ENCODE results near the gene SHISAL1. TPM values are rescaled to one million over a fixed set of nuclear protein-coding genes. Genes with fewer than 3 reads are reported as not detected.
A peak's percentile ranks its signal among the peaks of the same experiment; 100 is the strongest.

SHISAL1 gene
- polyA plus RNA-seq (2011; rRNA removed) (2.3 and 2.4 TPM in 2 replicates), polyA minus RNA-seq (2011; rRNA and poly(A)+ RNA removed) (3.3 and 3.7 TPM in 2 replicates)

DNA sequence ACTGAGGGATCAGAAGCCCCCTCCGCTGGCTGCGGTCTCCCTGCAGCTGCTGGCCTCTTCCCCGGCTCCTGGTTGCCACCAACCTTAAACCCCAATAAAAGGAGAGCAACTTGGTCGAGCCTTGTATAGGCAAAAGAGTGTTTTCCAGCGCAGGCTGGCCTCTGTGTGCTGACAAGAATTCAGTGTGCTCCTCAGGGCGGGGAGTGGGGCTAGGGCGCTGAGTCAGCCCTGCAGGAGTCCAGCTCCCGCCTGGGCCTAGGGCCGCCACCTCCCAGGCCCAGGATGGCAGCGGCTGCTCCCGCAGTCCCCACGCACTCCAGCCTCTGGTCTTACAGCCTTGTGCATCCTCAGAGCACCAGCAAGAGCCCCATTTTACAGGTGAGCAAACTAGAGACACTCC is at the start of gene SHISAL1:
Gene SHISAL1 (minus strand): TSS at position 186 of the 400 bp plus-strand sequence. CDS start 12,006 bp downstream, outside the sequence.
- ChIA-PET CTCF (no interaction called here), POLR2A (no interaction called here)
- TF ChIP-seq, protein P1, sequence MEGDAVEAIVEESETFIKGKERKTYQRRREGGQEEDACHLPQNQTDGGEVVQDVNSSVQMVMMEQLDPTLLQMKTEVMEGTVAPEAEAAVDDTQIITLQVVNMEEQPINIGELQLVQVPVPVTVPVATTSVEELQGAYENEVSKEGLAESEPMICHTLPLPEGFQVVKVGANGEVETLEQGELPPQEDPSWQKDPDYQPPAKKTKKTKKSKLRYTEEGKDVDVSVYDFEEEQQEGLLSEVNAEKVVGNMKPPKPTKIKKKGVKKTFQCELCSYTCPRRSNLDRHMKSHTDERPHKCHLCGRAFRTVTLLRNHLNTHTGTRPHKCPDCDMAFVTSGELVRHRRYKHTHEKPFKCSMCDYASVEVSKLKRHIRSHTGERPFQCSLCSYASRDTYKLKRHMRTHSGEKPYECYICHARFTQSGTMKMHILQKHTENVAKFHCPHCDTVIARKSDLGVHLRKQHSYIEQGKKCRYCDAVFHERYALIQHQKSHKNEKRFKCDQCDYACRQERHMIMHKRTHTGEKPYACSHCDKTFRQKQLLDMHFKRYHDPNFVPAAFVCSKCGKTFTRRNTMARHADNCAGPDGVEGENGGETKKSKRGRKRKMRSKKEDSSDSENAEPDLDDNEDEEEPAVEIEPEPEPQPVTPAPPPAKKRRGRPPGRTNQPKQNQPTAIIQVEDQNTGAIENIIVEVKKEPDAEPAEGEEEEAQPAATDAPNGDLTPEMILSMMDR (IDR thresholded peaks at IDR 0.05; ENCODE audit: low read depth, low read length) = no peak
- DNase-seq (ENCODE audit: low read depth, low spot score) = no peak
- no peak within 1 kb of the TSS for H3K27ac ChIP-seq (ENCODE audit: low read depth, low read length)
- H3K27me3 ChIP-seq (ENCODE audit: control insufficient read depth, insufficient read depth, low read length) = no peaks in the 10 kb centered on the region
- H3K9me3 ChIP-seq (ENCODE audit: control insufficient read depth, insufficient read depth, low read length) = no peaks in the 10 kb centered on the region; the same call in 1 of the 2 replicates
- no peak within 1 kb of the TSS for H3K4me3 ChIP-seq (ENCODE audit: low read depth, low read length)

DNA sequence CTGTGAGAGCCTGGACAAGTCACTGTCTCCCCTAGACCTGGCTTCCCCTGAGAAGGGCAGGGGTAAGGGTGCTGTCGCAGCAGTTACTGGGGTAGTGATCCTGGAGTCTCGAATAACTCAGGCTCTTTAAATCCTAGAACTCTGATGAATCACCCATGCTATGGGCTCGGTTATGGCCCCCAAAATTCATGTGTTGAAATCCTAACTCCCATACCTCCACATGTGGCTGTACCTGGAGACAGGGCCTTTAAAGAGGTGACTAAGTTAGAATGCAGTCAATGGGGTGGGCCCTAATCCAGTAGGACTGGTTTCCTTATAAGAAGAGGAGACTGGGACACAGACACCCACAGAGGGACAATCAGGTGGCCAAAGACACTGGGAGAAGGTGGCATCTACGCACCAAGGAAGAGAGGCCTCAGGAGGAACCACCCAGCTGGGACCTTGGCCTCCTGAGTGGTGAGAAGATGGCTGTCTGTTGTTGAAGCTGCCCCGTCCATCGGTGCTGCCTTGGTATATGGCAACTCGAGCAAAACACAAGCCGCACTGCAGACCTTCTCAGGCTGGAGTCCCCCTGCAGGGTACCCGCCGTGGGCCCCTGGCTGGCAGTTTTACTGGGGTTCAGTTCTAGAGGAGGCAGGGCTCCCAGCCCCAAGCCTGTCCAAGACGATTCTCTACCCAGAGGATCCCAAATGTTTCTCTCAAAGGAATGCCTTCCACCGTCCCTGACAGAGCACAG is 48.8 kb upstream of the SHISAL1 start:
- TF ChIP-seq, protein P1 (IDR thresholded peaks at IDR 0.05; ENCODE audit: low read depth, low read length) = no peak
- Histone ChIP-seq H3K9me3 (ENCODE audit: control insufficient read depth, insufficient read depth, low read length) (no peaks in the 10 kb centered on the region; the same call in 1 of the 2 replicates), H3K27me3 (ENCODE audit: control insufficient read depth, insufficient read depth, low read length) (no peaks in the 10 kb centered on the region), H3K4me3 (ENCODE audit: low read depth, low read length) (no peak overlapping the region), H3K27ac (ENCODE audit: low read depth, low read length) (peak overlapping the region; percentile 62)
- no peak for DNase-seq (ENCODE audit: low read depth, low spot score)
- CTCF ChIA-PET = no interaction called here
- POLR2A ChIA-PET = interaction anchor here (0.8 to 1.2 kb wide), 2 partner anchors 52 to 88 kb away, joined by 3 to 4 read pairs; no protein-coding TSS in a partner anchor

DNA sequence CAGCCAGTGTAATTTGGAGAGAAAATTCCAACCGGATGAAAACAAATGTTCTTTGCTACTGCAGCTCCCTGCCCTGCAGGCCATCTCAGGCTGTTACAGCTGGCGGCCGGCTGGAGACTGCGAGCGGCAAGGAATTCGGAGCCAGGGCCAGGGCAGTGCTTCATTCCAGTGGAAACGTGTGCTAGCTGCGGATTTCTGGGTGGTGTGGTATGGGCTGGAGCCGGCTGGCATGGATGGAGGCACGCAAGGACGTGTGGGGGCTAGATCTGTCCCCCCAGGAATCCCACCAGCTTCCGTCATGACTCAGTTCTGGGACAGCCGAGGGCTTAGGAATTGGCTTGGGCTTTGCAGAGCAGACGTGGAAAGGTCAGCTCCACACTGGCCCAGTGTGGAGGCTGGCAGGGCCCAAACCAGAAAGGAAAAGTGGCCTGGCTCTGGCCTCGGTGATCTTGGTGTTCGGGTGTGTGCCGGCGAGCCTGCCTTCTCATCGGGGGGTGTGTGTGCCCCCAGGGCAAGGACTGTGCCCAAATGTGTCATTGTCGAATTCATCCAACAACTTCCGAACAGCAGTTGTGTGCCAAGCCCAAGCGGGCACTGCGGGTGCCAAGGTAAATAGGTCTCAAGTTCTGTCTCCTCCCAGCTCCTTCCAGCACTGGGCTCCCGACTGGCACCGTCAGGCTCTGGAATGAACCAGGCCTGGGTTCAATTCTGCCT is 48.1 kb upstream of the SHISAL1 start:
- Histone ChIP-seq H3K27ac (ENCODE audit: low read depth, low read length) (peak overlapping the region; percentile 62), H3K27me3 (ENCODE audit: control insufficient read depth, insufficient read depth, low read length) (no peaks in the 10 kb centered on the region), H3K4me3 (ENCODE audit: low read depth, low read length) (no peak overlapping the region), H3K9me3 (ENCODE audit: control insufficient read depth, insufficient read depth, low read length) (no peaks in the 10 kb centered on the region; the same call in 1 of the 2 replicates)
- TF ChIP-seq, protein P1 (IDR thresholded peaks at IDR 0.05; ENCODE audit: low read depth, low read length) = peak; percentile 56
- ChIA-PET POLR2A (interaction anchor here (0.6 to 1.2 kb wide), 6 partner anchors 12 to 388 kb away, joined by 3 to 5 read pairs (median 4); no protein-coding TSS in a partner anchor), CTCF (interaction anchor here (0.9 to 1.5 kb wide), 3 partner anchors 263 to 368 kb away, joined by 3 to 5 read pairs (median 3); no protein-coding TSS in a partner anchor)
- peak; percentile 45 for DNase-seq (ENCODE audit: low read depth, low spot score)

DNA sequence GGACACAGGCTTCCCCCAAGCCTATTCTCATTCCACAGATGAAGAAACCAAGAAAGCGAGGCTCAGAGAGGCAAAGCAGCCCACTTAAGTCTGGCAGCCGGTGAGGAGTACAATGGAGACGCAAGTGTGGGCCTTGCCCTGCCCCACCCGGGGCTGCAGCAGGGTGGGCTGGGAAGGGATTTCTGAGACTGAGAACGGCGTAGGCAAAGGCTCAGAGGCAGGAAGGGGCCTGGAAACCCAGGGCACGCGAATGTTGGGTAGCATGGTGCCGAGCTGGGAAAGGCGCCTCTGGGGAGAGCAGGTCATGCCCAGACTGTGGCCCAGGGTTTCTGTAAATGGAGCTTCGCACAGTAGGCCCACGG is 47.5 kb upstream of the SHISAL1 start:
- Histone ChIP-seq H3K4me3 (ENCODE audit: low read depth, low read length) (no peak overlapping the region), H3K9me3 (ENCODE audit: control insufficient read depth, insufficient read depth, low read length) (no peaks in the 10 kb centered on the region; the same call in 1 of the 2 replicates), H3K27ac (ENCODE audit: low read depth, low read length) (peak overlapping the region; percentile 62), H3K27me3 (ENCODE audit: control insufficient read depth, insufficient read depth, low read length) (no peaks in the 10 kb centered on the region)
- CTCF ChIA-PET = interaction anchor here (0.9 to 1.5 kb wide), 5 partner anchors 9 to 367 kb away, joined by 3 to 9 read pairs (median 3); no protein-coding TSS in a partner anchor
- TF ChIP-seq, protein P1 (IDR thresholded peaks at IDR 0.05; ENCODE audit: low read depth, low read length) = no peak
- POLR2A ChIA-PET = interaction anchor here (0.6 to 1.2 kb wide), 5 partner anchors 11 to 388 kb away, joined by 3 to 5 read pairs (median 4); no protein-coding TSS in a partner anchor
- no peak for DNase-seq (ENCODE audit: low read depth, low spot score)

Data from AG04450 (cell line).